Measurements from ENCODE around the gene KRT3. TPM values are rescaled to one million over a fixed set of nuclear protein-coding genes. Genes with fewer than 3 reads are reported as not detected.

Gene KRT3
- total and polyA plus RNA-seq, 4 donors = not detected

- H3K9me3 ChIP-seq (ENCODE audit: control insufficient read depth in 4 of 4, low read length in 3 of 4) = no peaks in the 10 kb centered on the region
- no peaks in the 10 kb centered on the region for H3K27me3 ChIP-seq (ENCODE audit: control insufficient read depth in 4 of 4, insufficient read depth in 4 of 4, low read length in 3 of 4)
- H3K4me1 ChIP-seq (ENCODE audit: control insufficient read depth in 4 of 4, insufficient read depth in 4 of 4, low read length in 3 of 4) = no peaks in the 10 kb centered on the region
- H3K9ac ChIP-seq (ENCODE audit: low read depth in 1 of 2, low read length in 2 of 2) = no peak overlapping the region
- no peak overlapping the region for H3K4me3 ChIP-seq (ENCODE audit: low read depth in 1 of 3, low read length in 3 of 3)
- DNase-seq (ENCODE audit: low spot score) = no peak
- no peak overlapping the region for H3K27ac ChIP-seq (ENCODE audit: low read depth in 1 of 2, low read length in 2 of 2)
- no peaks in the 10 kb centered on the region for H3K36me3 ChIP-seq (ENCODE audit: control insufficient read depth in 4 of 4, insufficient read depth in 3 of 4, low read depth in 1 of 4, low read length in 3 of 4)
- TF ChIP-seq REST (IDR thresholded peaks at IDR 0.05) = no peak
These were observed 1.6 kb upstream of the KRT3 start for GRCh38 chr12:52797529-52797894.

DNA sequence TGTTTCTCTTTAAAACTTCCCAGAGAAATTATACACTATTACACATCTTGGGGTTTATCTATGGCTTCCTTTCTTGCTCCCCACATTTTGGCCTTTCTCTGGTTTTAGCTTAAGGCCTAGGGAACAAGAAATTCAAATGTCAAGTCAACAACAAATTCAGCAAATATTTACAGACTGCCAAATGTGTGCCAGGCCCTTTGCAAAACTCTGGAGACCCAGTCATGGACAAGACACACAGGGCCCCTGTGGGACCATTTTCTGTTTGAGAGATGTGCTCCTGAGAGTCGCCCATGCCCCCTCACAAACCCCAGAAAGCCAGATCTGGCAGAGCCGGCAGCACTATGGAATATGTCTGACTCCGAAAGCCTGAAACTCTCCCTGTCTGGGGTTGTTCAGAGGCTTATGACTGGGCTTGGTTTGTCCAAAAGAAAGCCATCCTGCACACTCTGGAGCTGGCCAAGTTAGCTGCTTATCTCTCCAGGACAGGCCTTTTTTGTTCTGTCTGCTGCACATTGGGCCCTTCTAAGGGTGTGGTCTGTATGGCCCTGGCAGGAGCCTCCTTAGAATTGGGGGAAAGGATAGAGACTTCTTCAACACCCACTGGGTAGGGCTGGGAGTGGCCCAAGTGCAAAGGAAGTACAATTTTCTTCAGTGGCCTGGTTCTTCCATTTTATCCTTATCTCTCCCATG is 1.1 kb upstream of the KRT3 start:
- DNase-seq (ENCODE audit: low spot score) = peak; percentile 63
- 76% methylated on average over 3 of the region's 3 CpGs for WGBS
- TF ChIP-seq, protein P1, sequence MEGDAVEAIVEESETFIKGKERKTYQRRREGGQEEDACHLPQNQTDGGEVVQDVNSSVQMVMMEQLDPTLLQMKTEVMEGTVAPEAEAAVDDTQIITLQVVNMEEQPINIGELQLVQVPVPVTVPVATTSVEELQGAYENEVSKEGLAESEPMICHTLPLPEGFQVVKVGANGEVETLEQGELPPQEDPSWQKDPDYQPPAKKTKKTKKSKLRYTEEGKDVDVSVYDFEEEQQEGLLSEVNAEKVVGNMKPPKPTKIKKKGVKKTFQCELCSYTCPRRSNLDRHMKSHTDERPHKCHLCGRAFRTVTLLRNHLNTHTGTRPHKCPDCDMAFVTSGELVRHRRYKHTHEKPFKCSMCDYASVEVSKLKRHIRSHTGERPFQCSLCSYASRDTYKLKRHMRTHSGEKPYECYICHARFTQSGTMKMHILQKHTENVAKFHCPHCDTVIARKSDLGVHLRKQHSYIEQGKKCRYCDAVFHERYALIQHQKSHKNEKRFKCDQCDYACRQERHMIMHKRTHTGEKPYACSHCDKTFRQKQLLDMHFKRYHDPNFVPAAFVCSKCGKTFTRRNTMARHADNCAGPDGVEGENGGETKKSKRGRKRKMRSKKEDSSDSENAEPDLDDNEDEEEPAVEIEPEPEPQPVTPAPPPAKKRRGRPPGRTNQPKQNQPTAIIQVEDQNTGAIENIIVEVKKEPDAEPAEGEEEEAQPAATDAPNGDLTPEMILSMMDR (IDR thresholded peaks at IDR 0.05; ENCODE audit: low read depth, low read length, missing input control) = no peak
- TF ChIP-seq MAX (IDR thresholded peaks at IDR 0.05) = no peak
- TF ChIP-seq SP1 (IDR thresholded peaks at IDR 0.05) = no peak
- no peak for TF ChIP-seq RXRA (IDR thresholded peaks at IDR 0.05)
- TF ChIP-seq GABPA (IDR thresholded peaks at IDR 0.05 in 1 of 2, conservative IDR thresholded peaks at IDR 0.05 in 1 of 2) = no peak
- no peak for TF ChIP-seq EGR1 (IDR thresholded peaks at IDR 0.05; ENCODE audit: low read depth in 2 of 2)
- TF ChIP-seq RAD21 (IDR thresholded peaks at IDR 0.05) = no peak
- TF ChIP-seq FOXA2 (IDR thresholded peaks at IDR 0.05) = no peak
- no peaks in the 10 kb centered on the region for H3K36me3 ChIP-seq (ENCODE audit: control insufficient read depth in 4 of 4, insufficient read depth in 3 of 4, low read depth in 1 of 4, low read length in 3 of 4)
- no peak overlapping the region for H3K27ac ChIP-seq (ENCODE audit: low read depth in 1 of 2, low read length in 2 of 2)
- H3K9ac ChIP-seq (ENCODE audit: low read depth in 1 of 2, low read length in 2 of 2) = no peak overlapping the region
- no peaks in the 10 kb centered on the region for H3K9me3 ChIP-seq (ENCODE audit: control insufficient read depth in 4 of 4, low read length in 3 of 4)
- H3K4me3 ChIP-seq (ENCODE audit: low read depth in 1 of 3, low read length in 3 of 3) = no peak overlapping the region
- H3K27me3 ChIP-seq (ENCODE audit: control insufficient read depth in 4 of 4, insufficient read depth in 4 of 4, low read length in 3 of 4) = no peaks in the 10 kb centered on the region
- no peaks in the 10 kb centered on the region for H3K4me1 ChIP-seq (ENCODE audit: control insufficient read depth in 4 of 4, insufficient read depth in 4 of 4, low read length in 3 of 4)

DNA sequence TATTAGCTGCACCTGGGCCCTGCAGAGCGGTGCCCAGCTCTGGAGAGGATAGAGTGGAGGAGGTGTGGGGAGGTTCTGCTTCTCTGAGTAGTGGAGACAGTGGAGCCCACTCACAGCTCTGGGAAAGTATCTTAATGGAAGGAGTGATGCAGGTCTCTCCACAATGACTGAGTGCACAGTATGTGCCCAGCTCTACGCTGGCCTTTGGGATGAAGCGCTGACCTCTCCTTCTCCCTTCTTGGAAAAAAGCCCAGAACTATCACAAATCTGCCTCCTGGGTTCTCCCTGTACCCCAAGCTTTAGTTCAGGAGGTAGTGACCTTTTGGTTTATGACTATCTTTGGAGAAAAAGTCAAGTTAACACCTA is 495 bp upstream of the KRT3 start:
- Histone ChIP-seq H3K4me1 (ENCODE audit: control insufficient read depth in 4 of 4, insufficient read depth in 4 of 4, low read length in 3 of 4) (no peaks in the 10 kb centered on the region), H3K27ac (ENCODE audit: low read depth in 1 of 2, low read length in 2 of 2) (no peak overlapping the region), H3K4me3 (ENCODE audit: low read depth in 1 of 3, low read length in 3 of 3) (no peak overlapping the region), H3K36me3 (ENCODE audit: control insufficient read depth in 4 of 4, insufficient read depth in 3 of 4, low read depth in 1 of 4, low read length in 3 of 4) (no peaks in the 10 kb centered on the region), H3K27me3 (ENCODE audit: control insufficient read depth in 4 of 4, insufficient read depth in 4 of 4, low read length in 3 of 4) (no peaks in the 10 kb centered on the region), H3K9ac (ENCODE audit: low read depth in 1 of 2, low read length in 2 of 2) (no peak overlapping the region), H3K9me3 (ENCODE audit: control insufficient read depth in 4 of 4, low read length in 3 of 4) (no peaks in the 10 kb centered on the region)
- WGBS = 91% methylated on average over 3 of the region's 3 CpGs
- TF ChIP-seq, protein P2, sequence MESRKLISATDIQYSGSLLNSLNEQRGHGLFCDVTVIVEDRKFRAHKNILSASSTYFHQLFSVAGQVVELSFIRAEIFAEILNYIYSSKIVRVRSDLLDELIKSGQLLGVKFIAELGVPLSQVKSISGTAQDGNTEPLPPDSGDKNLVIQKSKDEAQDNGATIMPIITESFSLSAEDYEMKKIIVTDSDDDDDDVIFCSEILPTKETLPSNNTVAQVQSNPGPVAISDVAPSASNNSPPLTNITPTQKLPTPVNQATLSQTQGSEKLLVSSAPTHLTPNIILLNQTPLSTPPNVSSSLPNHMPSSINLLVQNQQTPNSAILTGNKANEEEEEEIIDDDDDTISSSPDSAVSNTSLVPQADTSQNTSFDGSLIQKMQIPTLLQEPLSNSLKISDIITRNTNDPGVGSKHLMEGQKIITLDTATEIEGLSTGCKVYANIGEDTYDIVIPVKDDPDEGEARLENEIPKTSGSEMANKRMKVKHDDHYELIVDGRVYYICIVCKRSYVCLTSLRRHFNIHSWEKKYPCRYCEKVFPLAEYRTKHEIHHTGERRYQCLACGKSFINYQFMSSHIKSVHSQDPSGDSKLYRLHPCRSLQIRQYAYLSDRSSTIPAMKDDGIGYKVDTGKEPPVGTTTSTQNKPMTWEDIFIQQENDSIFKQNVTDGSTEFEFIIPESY (IDR thresholded peaks at IDR 0.05) = no peak
- TF ChIP-seq RAD21 (IDR thresholded peaks at IDR 0.05) (no peak), GABPA (IDR thresholded peaks at IDR 0.05 in 1 of 2, conservative IDR thresholded peaks at IDR 0.05 in 1 of 2) (no peak), JUND (IDR thresholded peaks at IDR 0.05) (no peak), REST (IDR thresholded peaks at IDR 0.05) (no peak), HNF4A (conservative IDR thresholded peaks at IDR 0.05) (no peak), YY1 (IDR thresholded peaks at IDR 0.05) (no peak), SP1 (IDR thresholded peaks at IDR 0.05) (no peak), RXRA (IDR thresholded peaks at IDR 0.05) (no peak), EGR1 (IDR thresholded peaks at IDR 0.05; ENCODE audit: low read depth in 2 of 2) (no peak), MAX (IDR thresholded peaks at IDR 0.05) (no peak), ATF3 (IDR thresholded peaks at IDR 0.05) (no peak), FOXA1 (IDR thresholded peaks at IDR 0.05) (no peak)
- no peak for DNase-seq (ENCODE audit: low spot score)

All from liver (tissue), 9 donors.